Heart left ventricle (tissue), 13 donors: ENCODE data around the gene CCR9.

Experiments used
- POLR2A ChIP-seq, 2 donors: fragments of 450-650 bp; IDR thresholded peaks; one replicate each; pipeline ENCODE4 v1.6.1; 2017; ENCODE audit warnings: antibody characterized with exemption in 2 of 2, mild to moderate bottlenecking in 2 of 2, moderate library complexity in 2 of 2
- TF ChIP-seq, protein P1 (sequence below), 12 donors: fragments of 200-600 bp; sonication (generic) in 4 of 12; IDR thresholded peaks; one replicate each; pipeline versions ENCODE4 v1.5.0 to v1.8.0; 2018 to 2022; ENCODE audit warnings: antibody characterized with exemption in 12 of 12, mild to moderate bottlenecking in 5 of 12
- donor health status: ischemic (EF 13 %, LVEDD 7.1; RV severe dilation, severe dysfunction).
- donor health status: DM: no; HTN: yes; CAD: no.
- donor health status: DM: no; HTN: no; CAD: no.
- donor health status: ischemic (EF 25% LVEDD 6.9; RV normal size, moderate dysfunction).
- donor health status: ischemic (EF 25% LVEDD 5.7; RV mildly dilated, moderate dysfunction).
- donor health status: ischemic (EF 35%, LVEDD 5.7; RV mildly dilated, moderate dysfunction).
- donor health status: nonischemic (EF 11% LVEDD 7.7; RV severe dilation, severe dysfunction).
- donor health status: DM: yes; HTN: yes; CAD: no.
- donor health status: PGD.
- donor health status: ischemic (EF 29% LVEDD 5.4; RV normal size, mild dysfunction).
- donor health status: nonischemic (EF 23%, LVEDD 6.1; RV moderate dilation, normal function).

DNA sequence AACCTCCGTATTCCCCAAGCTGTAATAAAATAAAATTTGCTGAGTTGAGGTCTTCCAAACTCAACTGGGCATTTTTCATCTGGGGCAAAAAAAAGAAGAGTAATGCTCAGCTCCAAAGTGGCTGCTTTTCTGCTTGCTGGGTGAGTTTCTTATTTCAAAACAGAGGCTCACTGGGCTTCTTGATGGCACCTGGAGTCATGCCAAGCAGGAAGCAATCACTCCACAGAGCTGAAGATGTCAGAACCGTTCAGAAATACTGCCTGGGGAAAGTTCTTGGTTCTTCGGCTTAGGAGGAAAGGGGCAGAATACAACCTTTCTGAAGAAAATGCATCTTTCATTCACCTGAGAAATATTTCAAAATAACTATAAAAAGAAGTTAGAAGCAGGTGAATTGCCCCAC is 4.1 kb downstream of the CCR9 start:
- TF ChIP-seq, protein P1, sequence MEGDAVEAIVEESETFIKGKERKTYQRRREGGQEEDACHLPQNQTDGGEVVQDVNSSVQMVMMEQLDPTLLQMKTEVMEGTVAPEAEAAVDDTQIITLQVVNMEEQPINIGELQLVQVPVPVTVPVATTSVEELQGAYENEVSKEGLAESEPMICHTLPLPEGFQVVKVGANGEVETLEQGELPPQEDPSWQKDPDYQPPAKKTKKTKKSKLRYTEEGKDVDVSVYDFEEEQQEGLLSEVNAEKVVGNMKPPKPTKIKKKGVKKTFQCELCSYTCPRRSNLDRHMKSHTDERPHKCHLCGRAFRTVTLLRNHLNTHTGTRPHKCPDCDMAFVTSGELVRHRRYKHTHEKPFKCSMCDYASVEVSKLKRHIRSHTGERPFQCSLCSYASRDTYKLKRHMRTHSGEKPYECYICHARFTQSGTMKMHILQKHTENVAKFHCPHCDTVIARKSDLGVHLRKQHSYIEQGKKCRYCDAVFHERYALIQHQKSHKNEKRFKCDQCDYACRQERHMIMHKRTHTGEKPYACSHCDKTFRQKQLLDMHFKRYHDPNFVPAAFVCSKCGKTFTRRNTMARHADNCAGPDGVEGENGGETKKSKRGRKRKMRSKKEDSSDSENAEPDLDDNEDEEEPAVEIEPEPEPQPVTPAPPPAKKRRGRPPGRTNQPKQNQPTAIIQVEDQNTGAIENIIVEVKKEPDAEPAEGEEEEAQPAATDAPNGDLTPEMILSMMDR (IDR thresholded peaks at IDR 0.05): no peak
- no peak for TF ChIP-seq POLR2A (IDR thresholded peaks at IDR 0.05)
